ENCODE data around the gene FARP1. TPM values are rescaled to one million over a fixed set of nuclear protein-coding genes. Genes with fewer than 3 reads are reported as not detected.

The FARP1 gene
- total and polyA plus RNA-seq, 2 of the 13 experiments (the other 11 are each of a cell fraction or from before 2014, with no cell fraction given), result 70.6 to 126 TPM

DNA sequence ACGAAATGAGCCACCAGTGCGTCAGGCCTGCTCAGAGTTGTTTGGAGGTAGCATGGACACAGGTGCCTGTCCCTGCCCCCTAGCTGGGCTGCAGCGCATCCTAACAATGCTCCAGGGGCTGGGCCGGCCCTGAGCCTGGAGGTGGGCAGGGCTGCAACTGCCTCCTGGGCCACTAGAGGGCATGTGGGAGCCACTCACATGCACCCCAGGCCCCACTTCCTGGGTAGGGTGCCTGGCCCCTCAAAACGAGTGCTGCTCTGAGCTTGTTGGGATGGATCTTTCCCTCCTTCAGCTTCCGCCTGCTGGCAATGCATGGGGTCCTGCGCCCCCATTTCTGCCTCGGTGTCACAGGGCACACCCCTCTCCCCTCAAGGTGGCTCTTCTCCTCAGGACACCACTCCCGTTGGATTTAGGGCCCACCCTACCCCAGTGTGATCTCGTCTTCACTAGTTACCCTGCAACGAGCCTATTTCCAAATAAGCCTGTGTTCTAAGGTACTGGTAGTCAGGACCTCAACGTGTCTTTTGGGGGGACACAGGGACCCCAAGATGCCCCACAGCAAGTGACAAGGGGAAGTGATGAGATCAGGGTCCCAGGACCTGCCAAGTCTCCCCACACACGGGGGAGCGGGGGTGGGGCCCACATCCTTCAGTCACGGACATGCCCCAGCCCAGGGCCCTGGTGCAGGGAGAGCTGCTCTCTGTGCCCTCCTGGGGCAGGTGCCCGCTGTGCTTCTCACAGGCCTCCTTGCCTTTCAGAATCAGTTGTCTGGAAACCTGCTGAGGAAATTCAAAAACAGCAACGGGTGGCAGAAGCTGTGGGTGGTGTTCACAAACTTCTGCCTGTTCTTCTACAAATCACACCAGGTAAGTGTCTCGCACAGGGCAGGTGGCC is 302.7 kb downstream of the FARP1 start (continued):
- no peak for TF ChIP-seq ZNF317 (CRISPR knock-in tag; IDR thresholded peaks at IDR 0.05)
- TF ChIP-seq, protein P1, sequence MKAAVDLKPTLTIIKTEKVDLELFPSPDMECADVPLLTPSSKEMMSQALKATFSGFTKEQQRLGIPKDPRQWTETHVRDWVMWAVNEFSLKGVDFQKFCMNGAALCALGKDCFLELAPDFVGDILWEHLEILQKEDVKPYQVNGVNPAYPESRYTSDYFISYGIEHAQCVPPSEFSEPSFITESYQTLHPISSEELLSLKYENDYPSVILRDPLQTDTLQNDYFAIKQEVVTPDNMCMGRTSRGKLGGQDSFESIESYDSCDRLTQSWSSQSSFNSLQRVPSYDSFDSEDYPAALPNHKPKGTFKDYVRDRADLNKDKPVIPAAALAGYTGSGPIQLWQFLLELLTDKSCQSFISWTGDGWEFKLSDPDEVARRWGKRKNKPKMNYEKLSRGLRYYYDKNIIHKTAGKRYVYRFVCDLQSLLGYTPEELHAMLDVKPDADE (CRISPR knock-in tag; IDR thresholded peaks at IDR 0.05), result no peak
- TF ChIP-seq, protein P2, sequence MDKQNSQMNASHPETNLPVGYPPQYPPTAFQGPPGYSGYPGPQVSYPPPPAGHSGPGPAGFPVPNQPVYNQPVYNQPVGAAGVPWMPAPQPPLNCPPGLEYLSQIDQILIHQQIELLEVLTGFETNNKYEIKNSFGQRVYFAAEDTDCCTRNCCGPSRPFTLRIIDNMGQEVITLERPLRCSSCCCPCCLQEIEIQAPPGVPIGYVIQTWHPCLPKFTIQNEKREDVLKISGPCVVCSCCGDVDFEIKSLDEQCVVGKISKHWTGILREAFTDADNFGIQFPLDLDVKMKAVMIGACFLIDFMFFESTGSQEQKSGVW (CRISPR knock-in tag; IDR thresholded peaks at IDR 0.05; ENCODE audit: borderline replicate concordance), result no peak
- no peak for TF ChIP-seq ZBTB7A (CRISPR knock-in tag; IDR thresholded peaks at IDR 0.05)
- no peak for TF ChIP-seq RORA (CRISPR knock-in tag; IDR thresholded peaks at IDR 0.05)
- no peak for TF ChIP-seq KMT2A (CRISPR knock-in tag; IDR thresholded peaks at IDR 0.05)
- TF ChIP-seq NBN (conservative IDR thresholded peaks at IDR 0.05), result no peak
- 0 out of 2 replicates have a peak, but pooled peaks have one; percentile 40 for TF ChIP-seq ETV5 (CRISPR knock-in tag; IDR thresholded peaks at IDR 0.05; ENCODE audit: borderline replicate concordance)
- TF ChIP-seq ZNF496 (CRISPR knock-in tag; IDR thresholded peaks at IDR 0.05; ENCODE audit: insufficient replicate concordance), result no peak
- no peak for TF ChIP-seq ZNF614 (CRISPR knock-in tag; IDR thresholded peaks at IDR 0.05; ENCODE audit: borderline replicate concordance)
- TF ChIP-seq ZNF788 (CRISPR knock-in tag; IDR thresholded peaks at IDR 0.05; ENCODE audit: borderline replicate concordance), result peak; percentile 51; the same call in 1 of the 2 replicates
- TF ChIP-seq ZSCAN25 (CRISPR knock-in tag; IDR thresholded peaks at IDR 0.05), result no peak
- no peak for TF ChIP-seq GATAD2A (CRISPR knock-in tag; IDR thresholded peaks at IDR 0.05)
- no peak for TF ChIP-seq ZNF512 (CRISPR knock-in tag; IDR thresholded peaks at IDR 0.05)
- no peak for TF ChIP-seq NFATC3 (CRISPR knock-in tag; IDR thresholded peaks at IDR 0.05)
- TF ChIP-seq MYNN (CRISPR knock-in tag; IDR thresholded peaks at IDR 0.05; ENCODE audit: low read depth), result no peak
- TF ChIP-seq, protein P3, sequence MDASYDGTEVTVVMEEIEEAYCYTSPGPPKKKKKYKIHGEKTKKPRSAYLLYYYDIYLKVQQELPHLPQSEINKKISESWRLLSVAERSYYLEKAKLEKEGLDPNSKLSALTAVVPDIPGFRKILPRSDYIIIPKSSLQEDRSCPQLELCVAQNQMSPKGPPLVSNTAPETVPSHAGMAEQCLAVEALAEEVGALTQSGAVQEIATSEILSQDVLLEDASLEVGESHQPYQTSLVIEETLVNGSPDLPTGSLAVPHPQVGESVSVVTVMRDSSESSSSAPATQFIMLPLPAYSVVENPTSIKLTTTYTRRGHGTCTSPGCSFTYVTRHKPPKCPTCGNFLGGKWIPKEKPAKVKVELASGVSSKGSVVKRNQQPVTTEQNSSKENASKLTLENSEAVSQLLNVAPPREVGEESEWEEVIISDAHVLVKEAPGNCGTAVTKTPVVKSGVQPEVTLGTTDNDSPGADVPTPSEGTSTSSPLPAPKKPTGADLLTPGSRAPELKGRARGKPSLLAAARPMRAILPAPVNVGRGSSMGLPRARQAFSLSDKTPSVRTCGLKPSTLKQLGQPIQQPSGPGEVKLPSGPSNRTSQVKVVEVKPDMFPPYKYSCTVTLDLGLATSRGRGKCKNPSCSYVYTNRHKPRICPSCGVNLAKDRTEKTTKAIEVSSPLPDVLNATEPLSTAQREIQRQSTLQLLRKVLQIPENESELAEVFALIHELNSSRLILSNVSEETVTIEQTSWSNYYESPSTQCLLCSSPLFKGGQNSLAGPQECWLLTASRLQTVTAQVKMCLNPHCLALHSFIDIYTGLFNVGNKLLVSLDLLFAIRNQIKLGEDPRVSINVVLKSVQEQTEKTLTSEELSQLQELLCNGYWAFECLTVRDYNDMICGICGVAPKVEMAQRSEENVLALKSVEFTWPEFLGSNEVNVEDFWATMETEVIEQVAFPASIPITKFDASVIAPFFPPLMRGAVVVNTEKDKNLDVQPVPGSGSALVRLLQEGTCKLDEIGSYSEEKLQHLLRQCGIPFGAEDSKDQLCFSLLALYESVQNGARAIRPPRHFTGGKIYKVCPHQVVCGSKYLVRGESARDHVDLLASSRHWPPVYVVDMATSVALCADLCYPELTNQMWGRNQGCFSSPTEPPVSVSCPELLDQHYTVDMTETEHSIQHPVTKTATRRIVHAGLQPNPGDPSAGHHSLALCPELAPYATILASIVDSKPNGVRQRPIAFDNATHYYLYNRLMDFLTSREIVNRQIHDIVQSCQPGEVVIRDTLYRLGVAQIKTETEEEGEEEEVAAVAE (CRISPR knock-in tag; IDR thresholded peaks at IDR 0.05; ENCODE audit: borderline replicate concordance), result no peak
- TF ChIP-seq ADNP (CRISPR knock-in tag; IDR thresholded peaks at IDR 0.05), result no peak
- TF ChIP-seq, protein P4, sequence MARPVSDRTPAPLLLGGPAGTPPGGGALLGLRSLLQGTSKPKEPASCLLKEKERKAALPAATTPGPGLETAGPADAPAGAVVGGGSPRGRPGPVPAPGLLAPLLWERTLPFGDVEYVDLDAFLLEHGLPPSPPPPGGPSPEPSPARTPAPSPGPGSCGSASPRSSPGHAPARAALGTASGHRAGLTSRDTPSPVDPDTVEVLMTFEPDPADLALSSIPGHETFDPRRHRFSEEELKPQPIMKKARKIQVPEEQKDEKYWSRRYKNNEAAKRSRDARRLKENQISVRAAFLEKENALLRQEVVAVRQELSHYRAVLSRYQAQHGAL (CRISPR knock-in tag; IDR thresholded peaks at IDR 0.05; ENCODE audit: not compliant biosample characterization), result no peak
- TF ChIP-seq ZNF674 (CRISPR knock-in tag; IDR thresholded peaks at IDR 0.05; ENCODE audit: low read depth), result no peak
- TF ChIP-seq MED13 (CRISPR knock-in tag; IDR thresholded peaks at IDR 0.05), result no peak
- TF ChIP-seq POLR2A (IDR thresholded peaks at IDR 0.05; ENCODE audit: insufficient read depth in 1 of 2, low read depth in 2 of 2, low read length in 2 of 2), result peak in 1 of 2 experiments; percentile 36; a peak in 1 of 4 replicates

Measured in HepG2 (cell line).